Neural progenitor cell (in vitro differentiated cells): ENCODE results near the gene ERN1. TPM values are rescaled to one million over a fixed set of nuclear protein-coding genes. Genes with fewer than 3 reads are reported as not detected.
"Not testable (repeated sequence)": the region's sequence is repeated elsewhere in the genome, so short reads cannot be mapped to it uniquely, and the experiment has no call there.

ENCODE experiments used
- DNase-seq: peaks from one replicate; pipeline ENCODE4 v3.0.0-alpha.2; 2016; ENCODE audit warnings: low spot score
- H2AFZ ChIP-seq: fragments of 200-600 bp; sonication (generic); replicated peaks from 2 replicates; pipeline ENCODE4 v1.6.1; 2016; ENCODE audit warnings: antibody characterized with exemption
- H3F3A ChIP-seq: fragments of 200-600 bp; sonication (generic); 2 replicates; pipeline ENCODE4 v1.6.1; 2016; ENCODE audit warnings: antibody characterized with exemption, low read depth
- H3K27ac ChIP-seq: fragments of 200-600 bp; sonication (generic); 2 replicates; pipeline ENCODE4 v1.5.1; 2016; ENCODE audit warnings: mild to moderate bottlenecking
- H3K27me3 ChIP-seq: fragments of 200-600 bp; sonication (generic); 2 replicates; pipeline ENCODE4 v1.6.1; 2016; ENCODE audit warnings: mild to moderate bottlenecking, moderate library complexity
- H3K36me3 ChIP-seq: fragments of 200-600 bp; sonication (generic); 2 replicates; pipeline ENCODE4 v1.5.1; 2016
- H3K4me1 ChIP-seq: fragments of 200-600 bp; sonication (generic); 2 replicates; pipeline ENCODE4 v1.6.1; 2016; ENCODE audit warnings: mixed run types
- H3K4me2 ChIP-seq: fragments of 200-600 bp; sonication (generic); 2 replicates; pipeline ENCODE4 v1.6.1; 2016
- H3K4me3 ChIP-seq: fragments of 200-600 bp; sonication (generic); 2 replicates; pipeline ENCODE4 v1.5.1; 2016
- H3K79me2 ChIP-seq: fragments of 200-600 bp; sonication (generic); 2 replicates; pipeline ENCODE4 v1.6.1; 2016; ENCODE audit warnings: low read depth
- H3K9ac ChIP-seq: fragments of 200-600 bp; sonication (generic); 2 replicates; pipeline ENCODE4 v1.6.1; 2016
- H3K9me3 ChIP-seq: fragments of 200-600 bp; sonication (generic); 2 replicates; pipeline ENCODE4 v1.5.1; 2016; ENCODE audit warnings: low read depth
- H4K20me1 ChIP-seq: fragments of 200-600 bp; sonication (generic); 2 replicates; pipeline ENCODE4 v1.6.1; 2016; ENCODE audit warnings: low read depth
- H3K27ac Mint-ChIP-seq: 3 replicates; pipeline ENCODE4 v1.8.0; 2021; ENCODE audit warnings: mixed read lengths
- H3K27me3 Mint-ChIP-seq: 2 replicates; pipeline ENCODE4 v1.8.0; 2022; ENCODE audit warnings: low read depth, mild to moderate bottlenecking, inconsistent platforms, moderate library complexity, mixed read lengths; ENCODE audit not compliant: insufficient read depth
- H3K36me3 Mint-ChIP-seq: 3 replicates; pipeline ENCODE4 v1.8.0; 2021; ENCODE audit warnings: mixed read lengths
- H3K4me1 Mint-ChIP-seq: 3 replicates; pipeline ENCODE4 v1.8.0; 2021; ENCODE audit warnings: mixed read lengths
- H3K4me3 Mint-ChIP-seq: 3 replicates; pipeline ENCODE4 v1.8.0; 2021; ENCODE audit warnings: mild to moderate bottlenecking, moderate library complexity, mixed read lengths
- H3K9me3 Mint-ChIP-seq: 3 replicates; pipeline ENCODE4 v1.8.0; 2020; ENCODE audit warnings: mixed read lengths
- CTCF ChIP-seq: fragments of 200-600 bp; sonication (generic); IDR thresholded peaks from 2 replicates; pipeline ENCODE4 v1.5.1; 2017; ENCODE audit warnings: antibody characterized with exemption, mild to moderate bottlenecking
- EZH2 ChIP-seq: fragments of 200-600 bp; sonication (generic); IDR thresholded peaks from 2 replicates; pipeline ENCODE4 v1.6.1; 2017; ENCODE audit warnings: antibody characterized with exemption, mild to moderate bottlenecking, moderate library complexity
- EZH2phosphoT487 ChIP-seq: fragments of 200-600 bp; sonication (generic); IDR thresholded peaks from 2 replicates; pipeline ENCODE4 v1.6.1; 2017; ENCODE audit warnings: antibody characterized with exemption
- total RNA-seq: library from RNA; depleted of rRNA; stranded (reverse); fragments of >200 nt; gene quantifications from 2 replicates; pipeline ENCODE4 v1.2.3, GENCODE V29; 2015; ENCODE audit warnings: low replicate concordance

ERN1 gene
- total RNA-seq, 1 donor from 2014 or later: 2.4 TPM

GRCh38 chr17:64008346-64008745, 121.6 kb downstream of the ERN1 start:
- peaks cover 5% of the 10 kb centered on the region for H3F3A ChIP-seq
- H3K9ac ChIP-seq: no peak overlapping the region
- no peaks in the 10 kb centered on the region for H3K27me3 ChIP-seq
- no peaks in the 10 kb centered on the region for H4K20me1 ChIP-seq
- Mint-ChIP-seq H3K9me3 (no peaks in the 10 kb centered on the region), H3K27me3 (peaks cover 6% of the 10 kb centered on the region), H3K27ac (no peak overlapping the region), H3K4me3 (no peak overlapping the region), H3K4me1 (peaks cover 27% of the 10 kb centered on the region), H3K36me3 (no peaks in the 10 kb centered on the region)
- no peak for DNase-seq
- no peak overlapping the region for H3K27ac ChIP-seq
- no peaks in the 10 kb centered on the region for H3K9me3 ChIP-seq
- peaks cover 27% of the 10 kb centered on the region for H3K4me1 ChIP-seq
- TF ChIP-seq EZH2phosphoT487 (no peak), EZH2 (no peak), CTCF (no peak)
- H2AFZ ChIP-seq: no peak overlapping the region
- no peaks in the 10 kb centered on the region for H3K79me2 ChIP-seq
- H3K36me3 ChIP-seq: no peaks in the 10 kb centered on the region
- H3K4me3 ChIP-seq: no peak overlapping the region
- no peak overlapping the region for H3K4me2 ChIP-seq

GRCh38 chr17:64007838-64008282, 122.1 kb downstream of the ERN1 start:
- H3K27ac Mint-ChIP-seq: no peak overlapping the region
- Histone ChIP-seq H3K9ac (no peak overlapping the region), H3K27ac (no peak overlapping the region), H4K20me1 (no peaks in the 10 kb centered on the region), H3K79me2 (no peaks in the 10 kb centered on the region), H3K4me2 (no peak overlapping the region), H3K9me3 (no peaks in the 10 kb centered on the region), H3K27me3 (no peaks in the 10 kb centered on the region), H3K4me1 (peaks cover 27% of the 10 kb centered on the region), H3F3A (peaks cover 5% of the 10 kb centered on the region), H2AFZ (no peak overlapping the region), H3K36me3 (no peaks in the 10 kb centered on the region), H3K4me3 (no peak overlapping the region)
- H3K27me3 Mint-ChIP-seq: peaks cover 6% of the 10 kb centered on the region
- no peak overlapping the region for H3K4me3 Mint-ChIP-seq
- H3K4me1 Mint-ChIP-seq: peaks cover 27% of the 10 kb centered on the region
- no peak for DNase-seq
- no peaks in the 10 kb centered on the region for H3K36me3 Mint-ChIP-seq
- no peak for TF ChIP-seq EZH2phosphoT487
- TF ChIP-seq CTCF: no peak
- no peak for TF ChIP-seq EZH2
- no peaks in the 10 kb centered on the region for H3K9me3 Mint-ChIP-seq

- peaks cover 27% of the 10 kb centered on the region for H3K4me1 ChIP-seq
- H2AFZ ChIP-seq, H3K4me3 ChIP-seq, H3K27ac ChIP-seq, H3F3A ChIP-seq, H4K20me1 ChIP-seq, DNase-seq, H3K9me3 ChIP-seq, H3K27ac Mint-ChIP-seq, H3K36me3 ChIP-seq, H3K36me3 Mint-ChIP-seq, H3K27me3 ChIP-seq, H3K27me3 Mint-ChIP-seq, H3K79me2 ChIP-seq, H3K4me3 Mint-ChIP-seq, H3K4me2 ChIP-seq, H3K9me3 Mint-ChIP-seq, H3K9ac ChIP-seq: not testable (repeated sequence)
- peaks cover 27% of the 10 kb centered on the region for H3K4me1 Mint-ChIP-seq
These were observed 122.7 kb downstream of the ERN1 start for GRCh38 chr17:64007089-64007837.

GRCh38 chr17:64006361-64007088, 123.4 kb downstream of the ERN1 start:
- H3K36me3 Mint-ChIP-seq: no peaks in the 10 kb centered on the region
- H3K27ac ChIP-seq: no peak overlapping the region
- peaks cover 27% of the 10 kb centered on the region for H3K4me1 ChIP-seq
- H3K4me2 ChIP-seq: no peak overlapping the region
- H3K4me3 Mint-ChIP-seq: no peak overlapping the region
- no peak for TF ChIP-seq EZH2
- no peak for TF ChIP-seq CTCF
- TF ChIP-seq EZH2phosphoT487: no peak
- DNase-seq: no peak
- no peaks in the 10 kb centered on the region for H3K79me2 ChIP-seq
- H3K9me3 Mint-ChIP-seq: no peaks in the 10 kb centered on the region
- no peak overlapping the region for H3K4me3 ChIP-seq
- H3K27me3 ChIP-seq: no peaks in the 10 kb centered on the region
- peaks cover 5% of the 10 kb centered on the region for H3F3A ChIP-seq
- H3K9me3 ChIP-seq: no peaks in the 10 kb centered on the region
- H3K4me1 Mint-ChIP-seq: peaks cover 27% of the 10 kb centered on the region
- no peak overlapping the region for H3K9ac ChIP-seq
- H4K20me1 ChIP-seq: no peaks in the 10 kb centered on the region
- peaks cover 6% of the 10 kb centered on the region for H3K27me3 Mint-ChIP-seq
- no peaks in the 10 kb centered on the region for H3K36me3 ChIP-seq
- H2AFZ ChIP-seq: no peak overlapping the region
- no peak overlapping the region for H3K27ac Mint-ChIP-seq
